Uterus (tissue), 2 donors: ENCODE data around the gene ZNF480.

Experiments used
- CTCF ChIP-seq, 4 experiments: fragments of 200-600 bp in 2 of 4; fragments of 450-650 bp in 2 of 4; sonication (generic) in 2 of 4; IDR thresholded peaks; one replicate each; pipeline ENCODE4 v1.5.1; 2016 to 2019; ENCODE audit warnings: antibody characterized with exemption in 4 of 4, mild to moderate bottlenecking in 2 of 4, moderate library complexity in 1 of 4
- POLR2A ChIP-seq, 2 donors: fragments of 450-650 bp; IDR thresholded peaks; one replicate each; pipeline ENCODE4 v1.6.1; 2016; ENCODE audit warnings: antibody characterized with exemption in 2 of 2, mild to moderate bottlenecking in 1 of 2, moderate library complexity in 1 of 2

DNA sequence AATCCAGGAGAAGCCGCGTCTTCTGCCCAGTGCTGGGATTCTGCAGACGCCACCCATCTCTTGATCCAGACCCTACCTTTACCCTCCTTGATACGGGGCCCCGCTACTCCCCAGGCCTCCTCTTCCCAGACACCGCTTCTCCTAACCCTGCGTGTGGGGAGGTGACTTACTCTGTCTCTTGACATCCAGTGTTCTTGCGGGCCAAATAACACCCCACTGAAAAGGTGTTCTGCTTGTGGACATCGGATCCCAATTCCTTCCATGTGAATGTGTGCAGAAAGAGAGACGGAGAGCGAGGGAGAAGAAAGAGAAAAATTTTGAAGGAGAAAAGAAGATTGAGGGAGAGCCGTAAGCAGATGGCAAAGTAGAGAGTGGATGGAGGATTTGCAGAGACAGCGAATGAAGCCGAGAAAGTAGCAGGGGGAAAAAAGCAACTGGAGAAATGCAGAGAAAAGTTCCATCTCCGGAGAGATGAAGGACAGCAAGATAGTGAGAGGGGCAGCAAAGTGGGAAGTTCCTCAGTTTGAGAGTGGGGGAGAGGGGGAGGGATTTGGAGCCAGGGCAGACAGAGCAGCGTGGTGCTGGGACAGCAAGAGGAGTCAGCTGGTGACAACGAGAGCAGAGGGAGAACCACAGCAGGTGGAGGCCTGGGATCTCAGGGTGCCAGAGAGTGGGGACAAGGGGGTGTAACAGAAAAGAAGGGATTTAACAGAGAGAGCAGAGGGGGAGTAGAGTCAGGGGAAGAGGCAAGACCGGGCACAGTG is 814 bp downstream of the ZNF480 start:
- TF ChIP-seq CTCF (IDR thresholded peaks at IDR 0.05) (no peak), POLR2A (IDR thresholded peaks at IDR 0.05) (no peak)
